ENCODE results near the gene IRX4.

Gene IRX4

GRCh38 chr5:1892685-1893445 lies 10.1 kb upstream of the IRX4 start:
- TF ChIP-seq CTCF (IDR thresholded peaks at IDR 0.05; ENCODE audit: low read depth, low read length), result no peak

GRCh38 chr5:1892211-1892610 lies 9.5 kb upstream of the IRX4 start:
- DNase-seq (ENCODE audit: low read depth in 2 of 2), result no peak
- no peak for TF ChIP-seq CTCF (IDR thresholded peaks at IDR 0.05; ENCODE audit: low read depth, low read length)

More at GRCh38 chr5:1892685-1893445, 10.1 kb upstream of the IRX4 start:
- H3K4me3 ChIP-seq (replicated peaks in 1 of 2; ENCODE audit: low read depth in 2 of 2, low read length in 2 of 2), result no peak overlapping the region
- DNase-seq (ENCODE audit: low read depth in 2 of 2), result no peak

GRCh38 chr5:1891391-1891790 lies 8.7 kb upstream of the IRX4 start:
- no peak overlapping the region for H3K4me3 ChIP-seq (replicated peaks in 1 of 2; ENCODE audit: low read depth in 2 of 2, low read length in 2 of 2)
- TF ChIP-seq CTCF (IDR thresholded peaks at IDR 0.05; ENCODE audit: low read depth, low read length), result no peak
- no peak for DNase-seq (ENCODE audit: low read depth in 2 of 2)

More at GRCh38 chr5:1892211-1892610, 9.5 kb upstream of the IRX4 start:
- no peak overlapping the region for H3K4me3 ChIP-seq (replicated peaks in 1 of 2; ENCODE audit: low read depth in 2 of 2, low read length in 2 of 2)

GRCh38 chr5:1890296-1890695 lies 7.6 kb upstream of the IRX4 start:
- no peak for TF ChIP-seq CTCF (IDR thresholded peaks at IDR 0.05; ENCODE audit: low read depth, low read length)
- no peak overlapping the region for H3K4me3 ChIP-seq (replicated peaks in 1 of 2; ENCODE audit: low read depth in 2 of 2, low read length in 2 of 2)
- DNase-seq (ENCODE audit: low read depth in 2 of 2), result no peak

GRCh38 chr5:1889321-1890065 lies 6.8 kb upstream of the IRX4 start:
- DNase-seq (ENCODE audit: low read depth in 2 of 2), result no peak
- TF ChIP-seq CTCF (IDR thresholded peaks at IDR 0.05; ENCODE audit: low read depth, low read length), result no peak
- H3K4me3 ChIP-seq (replicated peaks in 1 of 2; ENCODE audit: low read depth in 2 of 2, low read length in 2 of 2), result no peak overlapping the region

GRCh38 chr5:1888541-1889251 lies 6.0 kb upstream of the IRX4 start:
- TF ChIP-seq CTCF (IDR thresholded peaks at IDR 0.05; ENCODE audit: low read depth, low read length), result no peak
- no peak overlapping the region for H3K4me3 ChIP-seq (replicated peaks in 1 of 2; ENCODE audit: low read depth in 2 of 2, low read length in 2 of 2)
- no peak for DNase-seq (ENCODE audit: low read depth in 2 of 2)
